RWPE2 (cell line): ENCODE results near the gene SYDE1.

Experiments
- ATAC-seq: fragments of 200-7000 bp; cut with Tn5 transposase; 3 replicates; pipeline ENCODE4 v1.9.1; 2021; ENCODE audit warnings: low read depth
- DNase-seq: peaks from one replicate; pipeline ENCODE4 v3.0.0-alpha.2; 2020; ENCODE audit warnings: low spot score
- H3K27ac ChIP-seq: fragments of 450-650 bp; 2 replicates; pipeline ENCODE4 v1.5.1; 2017; ENCODE audit warnings: mild to moderate bottlenecking; ENCODE audit not compliant: poor library complexity, severe bottlenecking
- H3K27me3 ChIP-seq: fragments of 250-450 bp; sonication (Bioruptor Pico); 2 replicates; pipeline ENCODE4 v1.5.1; 2021; ENCODE audit warnings: mild to moderate bottlenecking, moderate library complexity; ENCODE audit not compliant: insufficient read depth, poor library complexity, severe bottlenecking
- H3K36me3 ChIP-seq: fragments of 250-450 bp; sonication (Bioruptor Pico); 2 replicates; pipeline ENCODE4 v1.5.1; 2020; ENCODE audit warnings: low read depth, mild to moderate bottlenecking, moderate library complexity
- H3K4me1 ChIP-seq: fragments of 250-450 bp; sonication (Bioruptor Pico); 2 replicates; pipeline ENCODE4 v1.5.1; 2021; ENCODE audit warnings: mild to moderate bottlenecking, moderate library complexity; ENCODE audit not compliant: insufficient read depth, poor library complexity, severe bottlenecking
- H3K4me3 ChIP-seq: fragments of 250-450 bp; sonication (Bioruptor Pico); 2 replicates; pipeline ENCODE4 v1.5.1; 2021; ENCODE audit warnings: mild to moderate bottlenecking, moderate library complexity; ENCODE audit not compliant: severe bottlenecking
- H3K9me3 ChIP-seq: fragments of 250-450 bp; sonication (Bioruptor Pico); 2 replicates; pipeline ENCODE4 v1.5.1; 2021; ENCODE audit warnings: mild to moderate bottlenecking, moderate library complexity; ENCODE audit not compliant: severe bottlenecking
- TF ChIP-seq, protein P1 (sequence below): fragments of 450-650 bp; IDR thresholded peaks from one replicate; pipeline ENCODE4 v1.5.1; 2017; ENCODE audit warnings: mild to moderate bottlenecking, moderate library complexity; ENCODE audit not compliant: poor library complexity, severe bottlenecking

SYDE1 gene

GRCh38 chr19:15124572-15125231 is 17.5 kb downstream of the SYDE1 start:
- Histone ChIP-seq H3K36me3 (peaks cover 31% of the 10 kb centered on the region), H3K4me3 (peak overlapping the region; percentile 68), H3K4me1 (peaks cover 4% of the 10 kb centered on the region), H3K27ac (peak overlapping the region; percentile 49), H3K9me3 (no peaks in the 10 kb centered on the region), H3K27me3 (no peaks in the 10 kb centered on the region)
- no peak for DNase-seq
- TF ChIP-seq, protein P1, sequence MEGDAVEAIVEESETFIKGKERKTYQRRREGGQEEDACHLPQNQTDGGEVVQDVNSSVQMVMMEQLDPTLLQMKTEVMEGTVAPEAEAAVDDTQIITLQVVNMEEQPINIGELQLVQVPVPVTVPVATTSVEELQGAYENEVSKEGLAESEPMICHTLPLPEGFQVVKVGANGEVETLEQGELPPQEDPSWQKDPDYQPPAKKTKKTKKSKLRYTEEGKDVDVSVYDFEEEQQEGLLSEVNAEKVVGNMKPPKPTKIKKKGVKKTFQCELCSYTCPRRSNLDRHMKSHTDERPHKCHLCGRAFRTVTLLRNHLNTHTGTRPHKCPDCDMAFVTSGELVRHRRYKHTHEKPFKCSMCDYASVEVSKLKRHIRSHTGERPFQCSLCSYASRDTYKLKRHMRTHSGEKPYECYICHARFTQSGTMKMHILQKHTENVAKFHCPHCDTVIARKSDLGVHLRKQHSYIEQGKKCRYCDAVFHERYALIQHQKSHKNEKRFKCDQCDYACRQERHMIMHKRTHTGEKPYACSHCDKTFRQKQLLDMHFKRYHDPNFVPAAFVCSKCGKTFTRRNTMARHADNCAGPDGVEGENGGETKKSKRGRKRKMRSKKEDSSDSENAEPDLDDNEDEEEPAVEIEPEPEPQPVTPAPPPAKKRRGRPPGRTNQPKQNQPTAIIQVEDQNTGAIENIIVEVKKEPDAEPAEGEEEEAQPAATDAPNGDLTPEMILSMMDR: no peak
- ATAC-seq: peak; percentile 14

DNA sequence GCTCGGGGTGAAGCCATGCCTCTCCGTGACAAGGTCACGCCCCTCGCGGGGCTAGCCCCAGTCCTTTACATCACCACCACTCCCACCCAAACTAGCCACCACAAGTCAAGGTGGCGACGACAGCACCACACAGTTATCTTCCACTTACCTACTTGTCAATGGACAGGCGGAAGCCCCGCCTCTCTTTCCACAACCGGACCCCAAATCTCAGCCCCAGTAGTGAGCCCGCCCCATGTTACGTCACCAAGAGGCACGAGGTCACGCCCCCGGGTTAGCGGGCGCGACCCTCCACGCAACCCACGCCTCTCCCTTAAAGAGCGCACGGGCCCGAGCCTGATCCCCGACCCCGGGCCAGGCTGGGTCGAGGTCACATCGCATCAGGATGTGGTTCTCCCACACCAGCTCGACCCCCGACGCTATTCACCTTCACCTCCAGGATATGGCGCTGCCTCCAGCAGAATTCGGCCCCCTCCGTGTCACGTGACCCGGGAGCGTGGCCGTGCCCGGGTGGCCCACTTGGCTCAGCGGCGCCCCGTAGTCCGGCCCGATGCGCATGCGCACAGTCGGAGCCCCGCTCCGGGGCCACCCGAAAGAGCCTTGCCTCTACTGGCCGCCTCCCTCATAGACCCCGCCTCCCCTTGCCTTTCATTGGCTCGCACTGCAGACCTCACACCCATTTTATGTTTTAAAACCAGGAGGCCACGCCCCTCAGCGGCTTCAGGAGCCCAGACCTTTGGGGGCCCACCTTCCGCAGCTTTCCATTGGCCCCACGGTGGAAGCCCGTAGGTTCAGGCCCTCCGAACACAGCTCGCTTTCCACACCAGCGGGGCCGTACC is 18.2 kb downstream of the SYDE1 start:
- Histone ChIP-seq H3K36me3 (peaks cover 24% of the 10 kb centered on the region), H3K4me1 (peaks cover 4% of the 10 kb centered on the region), H3K27ac (peak overlapping the region; percentile 49), H3K9me3 (no peaks in the 10 kb centered on the region), H3K4me3 (peak overlapping the region; percentile 68), H3K27me3 (no peaks in the 10 kb centered on the region)
- TF ChIP-seq, protein P1: peak; percentile 9
- DNase-seq (peak; percentile 97), ATAC-seq (peak; percentile 91)

DNA sequence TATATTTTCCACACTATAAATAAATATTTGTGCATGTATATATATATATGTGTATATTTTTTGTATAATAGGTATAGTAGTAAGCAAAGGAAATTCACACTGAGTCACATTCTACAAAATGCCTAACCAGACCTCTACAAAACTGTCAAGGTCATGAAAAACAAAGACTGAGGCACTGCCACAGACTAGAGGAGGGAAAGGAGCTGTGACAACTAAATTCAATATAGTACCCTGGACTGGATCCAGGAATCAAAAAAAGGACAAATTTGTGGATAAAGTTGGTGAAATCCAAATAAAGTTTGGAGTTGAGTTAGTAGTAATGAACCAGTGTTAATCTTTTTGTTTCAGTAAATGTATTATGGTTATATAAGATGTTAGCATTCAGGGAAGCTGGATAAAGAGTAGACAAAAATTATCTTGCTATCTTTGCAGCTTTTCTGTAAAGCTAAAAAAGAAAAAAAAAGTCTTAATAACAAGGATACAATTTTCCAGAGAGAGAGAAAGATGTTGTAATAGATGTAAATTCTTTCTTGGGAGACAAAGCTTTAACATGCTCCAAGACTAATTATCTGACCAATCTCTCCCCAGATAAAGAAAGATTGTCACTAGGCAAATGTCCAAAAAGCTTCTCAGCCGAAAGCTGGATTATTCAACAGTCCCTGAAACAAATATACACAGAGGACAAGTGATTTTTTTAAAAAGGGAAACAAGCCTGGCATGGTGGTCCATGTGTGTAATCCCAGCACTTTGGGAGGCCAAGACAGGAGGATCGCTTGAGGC is 19.1 kb downstream of the SYDE1 start:
- Histone ChIP-seq H3K4me3 (peak overlapping the region; percentile 68), H3K27ac (peak overlapping the region; percentile 49), H3K36me3 (peaks cover 15% of the 10 kb centered on the region), H3K27me3 (no peaks in the 10 kb centered on the region), H3K9me3 (no peaks in the 10 kb centered on the region), H3K4me1 (peaks cover 4% of the 10 kb centered on the region)
- TF ChIP-seq, protein P1: no peak
- DNase-seq (no peak), ATAC-seq (no peak)

- DNase-seq (no peak), ATAC-seq (no peak)
- Histone ChIP-seq H3K4me3 (no peak overlapping the region), H3K27ac (no peak overlapping the region), H3K4me1 (peaks cover 4% of the 10 kb centered on the region), H3K9me3 (no peaks in the 10 kb centered on the region), H3K27me3 (no peaks in the 10 kb centered on the region), H3K36me3 (peaks cover 2% of the 10 kb centered on the region; the same call in 1 of the 2 replicates)
- TF ChIP-seq, protein P1: no peak
These were observed 21.1 kb downstream of the SYDE1 start for GRCh38 chr19:15128162-15128770.
